ENCODE data around the gene LAMTOR3.
"Not testable (repeated sequence)": the region's sequence is repeated elsewhere in the genome, so short reads cannot be mapped to it uniquely, and the experiment has no call there.

Gene LAMTOR3

GRCh38 chr4:99861120-99861905 is 32.9 kb downstream of the LAMTOR3 start:
- DNase-seq, result no peak

DNA sequence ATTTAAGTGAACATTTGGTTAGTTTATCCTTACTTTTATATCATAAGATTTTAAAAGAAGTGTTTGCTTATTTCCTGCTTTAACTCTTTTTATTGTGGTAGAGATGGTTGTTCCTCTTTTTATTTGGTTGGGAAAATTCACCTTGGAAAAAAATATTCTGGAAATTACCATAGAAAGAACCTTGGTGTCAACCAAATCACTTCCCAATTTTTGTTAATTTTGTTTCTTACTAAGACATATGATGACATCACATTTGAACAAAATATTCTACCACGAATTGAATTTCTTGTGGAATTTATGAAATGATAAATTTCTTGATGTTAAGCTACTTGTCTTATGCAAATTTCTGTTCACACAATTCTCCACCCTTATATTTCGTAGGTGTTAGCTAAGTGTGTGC is 33.7 kb downstream of the LAMTOR3 start:
- DNase-seq, result peak; percentile 32

GRCh38 chr4:99859618-99860017 is 34.6 kb downstream of the LAMTOR3 start:
- no peak for DNase-seq

- peak; percentile 82 for DNase-seq
These were observed 36.9 kb downstream of the LAMTOR3 start for GRCh38 chr4:99857307-99857706.

DNA sequence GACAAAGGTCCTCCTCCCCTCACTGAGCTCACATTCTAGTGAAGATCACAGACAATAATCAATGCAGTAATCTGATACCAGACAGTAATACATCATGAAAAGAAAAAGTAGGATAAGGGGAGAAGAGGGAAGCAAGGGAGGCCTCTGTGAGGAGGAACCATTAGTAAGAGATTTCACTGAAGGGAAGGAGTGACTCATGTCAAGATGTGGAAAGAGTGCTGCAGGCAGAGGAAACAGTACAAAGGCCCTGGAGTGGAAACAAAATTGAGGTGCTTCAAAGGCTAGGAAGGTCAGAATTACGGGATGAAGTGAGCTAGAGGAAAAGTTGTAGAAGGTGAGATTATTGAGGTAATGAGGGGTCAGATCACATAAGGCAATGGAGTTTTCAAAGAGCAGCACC is 38.1 kb downstream of the LAMTOR3 start:
- peak; percentile 92 for DNase-seq

- peak; percentile 85 for DNase-seq
These were observed 38.5 kb downstream of the LAMTOR3 start for GRCh38 chr4:99855678-99856077.

DNA sequence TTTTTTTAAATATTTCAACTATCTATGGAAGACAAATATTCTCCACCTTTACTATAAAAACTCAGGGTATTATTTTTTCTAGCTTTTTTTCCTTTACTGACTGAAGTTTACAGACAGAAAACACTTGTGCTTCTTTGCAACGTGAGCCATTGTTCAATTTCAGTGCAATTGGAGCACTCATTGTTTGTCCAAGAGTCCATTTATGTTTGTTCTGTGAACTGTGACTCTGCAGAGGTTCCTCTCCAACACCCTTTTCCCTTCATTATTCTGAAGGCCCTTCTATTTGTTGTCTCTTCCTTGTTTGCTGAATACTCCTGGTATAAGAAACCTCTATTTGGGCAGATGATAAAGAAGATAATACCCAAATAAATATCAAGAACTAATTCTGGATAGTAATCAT is 40.2 kb downstream of the LAMTOR3 start:
- no peak for DNase-seq

- no peak for DNase-seq
These were observed 41.0 kb downstream of the LAMTOR3 start for GRCh38 chr4:99853190-99853589.

DNA sequence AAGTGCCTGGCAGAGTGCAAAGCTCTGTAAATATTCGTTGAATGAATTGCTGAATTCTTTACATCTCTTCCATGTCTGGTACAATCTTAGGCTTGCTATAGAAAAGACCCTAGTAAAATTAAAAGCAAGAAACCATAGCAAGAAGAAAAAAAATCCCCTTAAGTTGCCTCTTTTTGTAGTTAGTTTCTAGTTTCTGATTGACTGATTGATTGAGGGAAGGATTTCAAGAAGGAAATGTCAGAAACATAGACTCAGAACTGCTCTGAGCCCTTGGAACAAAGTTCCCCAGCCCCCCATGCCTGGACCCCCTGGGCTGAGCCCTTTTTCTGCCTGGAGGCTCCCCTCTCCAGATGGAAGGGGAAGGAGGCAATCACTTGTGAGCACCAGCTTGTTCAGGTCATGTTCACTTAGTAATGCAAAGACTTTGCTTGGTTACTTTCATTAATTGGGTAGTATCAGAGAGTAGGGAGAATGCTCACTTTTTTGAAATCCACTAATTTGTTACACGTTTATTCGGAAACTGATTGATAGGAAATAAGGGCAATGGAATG is 42.0 kb downstream of the LAMTOR3 start:
- no peak for DNase-seq

DNA sequence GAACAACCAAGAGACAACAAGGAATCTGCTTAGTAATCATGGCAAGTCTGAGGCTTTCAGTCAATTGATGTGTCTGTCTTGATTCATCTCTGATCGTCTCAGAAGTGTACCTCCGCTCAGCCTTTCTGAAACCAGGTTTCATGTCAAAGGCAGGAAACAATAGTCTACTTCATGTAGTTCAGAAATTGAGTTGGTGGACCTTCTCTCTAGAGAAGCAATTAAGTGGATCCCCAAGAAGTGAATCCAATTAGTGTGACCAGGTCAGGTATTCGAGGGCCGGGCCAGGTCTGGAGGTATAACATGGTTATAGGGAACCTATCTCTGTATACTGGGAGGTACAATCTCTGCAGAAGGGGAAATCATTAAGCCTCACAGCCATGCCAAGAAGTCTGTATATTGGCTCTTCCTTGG is 45.6 kb downstream of the LAMTOR3 start:
- DNase-seq, result no peak

- peak; percentile 49 for DNase-seq
These were observed 46.8 kb downstream of the LAMTOR3 start for GRCh38 chr4:99847362-99847976.

- no peak for DNase-seq
These were observed 47.3 kb downstream of the LAMTOR3 start for GRCh38 chr4:99846891-99847290.

- peak; percentile 42 for DNase-seq
These were observed 48.3 kb downstream of the LAMTOR3 start for GRCh38 chr4:99845708-99846469.

DNA sequence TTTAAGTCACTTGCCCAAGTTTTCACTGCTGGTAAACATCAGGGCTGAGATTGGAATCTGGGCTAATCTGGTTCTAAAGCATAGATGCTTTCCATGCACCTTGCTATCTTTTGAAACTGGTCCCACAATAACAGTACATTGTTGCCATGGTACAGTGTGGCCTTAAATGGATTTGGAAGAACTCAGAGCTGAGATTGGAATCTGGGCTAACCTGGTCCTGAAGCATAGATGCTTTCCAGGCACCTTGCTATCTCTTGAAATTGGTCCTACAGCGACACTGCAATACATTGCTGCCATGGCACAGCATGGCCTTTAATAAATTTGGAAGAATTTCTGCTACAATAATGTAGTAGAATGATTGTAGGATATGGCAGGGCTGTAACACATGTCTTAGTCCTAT is 49.0 kb downstream of the LAMTOR3 start:
- DNase-seq, result no peak

DNA sequence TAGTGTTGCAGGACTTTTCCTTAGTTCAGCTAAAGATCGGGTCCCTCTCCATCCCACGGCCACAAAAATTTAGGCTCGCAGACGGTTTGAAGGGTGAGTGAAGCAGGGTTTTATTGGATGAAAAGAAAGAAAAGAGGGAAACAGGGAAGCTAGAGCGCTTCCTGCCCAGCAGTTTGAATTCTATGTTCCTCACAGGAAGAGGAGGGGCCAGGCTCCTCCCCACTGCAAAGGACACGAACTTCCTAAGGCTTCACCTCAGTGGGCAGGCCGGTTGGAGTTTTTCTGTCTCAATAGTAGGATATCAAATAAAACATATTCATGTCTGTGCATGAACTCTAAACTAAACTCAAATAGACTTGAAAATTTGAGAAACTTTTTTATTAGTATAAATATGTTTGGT is 50.2 kb downstream of the LAMTOR3 start:
- no peak for DNase-seq

DNA sequence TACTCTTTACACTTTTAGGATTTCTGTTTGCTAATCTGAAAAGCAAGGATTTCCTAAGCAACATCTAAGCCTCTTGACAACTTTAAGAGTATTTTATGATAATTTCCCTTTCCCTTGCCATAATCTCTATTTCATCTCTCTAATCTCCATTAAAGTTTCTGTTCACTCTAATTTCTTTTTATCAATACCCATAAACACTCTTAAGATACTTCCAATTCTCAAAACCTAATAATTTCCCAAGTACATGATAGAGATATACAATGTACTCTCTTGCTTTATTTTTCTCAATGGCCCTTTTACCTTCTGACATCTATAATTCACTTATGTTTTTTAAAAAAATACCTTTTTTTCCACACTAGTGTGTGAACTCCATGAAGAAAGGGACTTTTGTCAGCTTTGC is 50.8 kb downstream of the LAMTOR3 start:
- DNase-seq, result no peak

- DNase-seq, result no peak
These were observed 53.1 kb downstream of the LAMTOR3 start for GRCh38 chr4:99841129-99841528.

DNA sequence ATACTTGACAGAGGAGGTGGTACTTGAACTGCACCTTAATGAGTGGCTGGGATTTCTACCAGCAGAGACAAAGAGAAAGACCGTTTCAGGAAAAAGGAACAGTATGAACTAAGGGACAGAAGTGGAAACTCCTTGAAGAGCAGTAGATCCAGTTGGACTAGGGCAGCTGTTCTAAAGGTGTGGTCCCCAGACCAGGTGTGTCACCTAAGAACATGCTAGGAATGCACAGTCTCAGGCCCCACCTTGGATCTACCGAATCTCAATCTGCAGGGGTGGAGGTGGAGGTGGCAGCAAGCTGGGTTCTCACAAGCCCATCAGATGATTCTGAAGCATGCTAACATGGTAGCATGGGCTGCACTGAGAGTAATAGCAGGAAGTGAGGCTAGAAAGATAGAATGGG is 55.3 kb downstream of the LAMTOR3 start:
- no peak for DNase-seq

DNA sequence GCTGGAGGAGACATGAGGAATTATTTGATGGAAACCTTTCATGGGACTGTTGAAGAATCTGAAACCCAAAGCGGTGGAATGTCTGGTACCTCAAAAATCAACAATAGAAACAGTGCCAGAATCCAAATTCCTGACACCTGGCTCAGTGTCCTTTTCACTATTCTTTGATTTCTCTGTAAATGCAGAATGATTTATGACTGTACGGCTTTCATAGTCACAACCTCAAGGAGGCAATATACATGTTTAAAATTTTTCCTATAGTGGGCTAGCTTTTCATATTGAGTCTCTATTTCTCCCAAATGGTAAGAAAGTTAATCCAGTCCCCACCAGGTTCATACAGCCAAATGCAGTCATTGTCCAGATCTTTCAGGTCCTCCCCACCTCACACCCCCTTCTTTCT is 58.3 kb downstream of the LAMTOR3 start:
- no peak for DNase-seq

GRCh38 chr4:99834569-99834968 is 59.7 kb downstream of the LAMTOR3 start:
- DNase-seq, result no peak

- peak; percentile 36 for DNase-seq
These were observed 60.5 kb downstream of the LAMTOR3 start for GRCh38 chr4:99833756-99834155.

DNA sequence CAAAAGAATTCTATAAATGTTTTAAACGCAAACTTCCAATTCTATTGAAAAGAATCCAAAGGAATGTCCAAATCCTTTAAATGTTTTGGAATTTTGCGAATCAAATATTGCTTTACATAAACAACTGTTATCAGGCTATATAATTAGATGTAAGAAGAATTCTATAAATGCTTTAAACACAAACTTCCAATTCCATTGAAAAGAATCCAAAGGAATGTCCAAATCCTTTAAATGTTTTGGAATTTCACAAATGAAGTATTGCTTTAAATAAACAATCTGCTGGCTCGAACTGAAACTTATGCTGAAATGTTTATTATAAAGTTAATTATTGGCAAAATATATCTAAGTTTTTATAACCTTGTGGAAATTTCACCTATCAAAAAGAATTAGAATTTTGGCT is 61.5 kb downstream of the LAMTOR3 start:
- DNase-seq, result no peak

- DNase-seq, result no peak
These were observed 61.9 kb downstream of the LAMTOR3 start for GRCh38 chr4:99832321-99832720.

GRCh38 chr4:99830051-99830450 is 64.2 kb downstream of the LAMTOR3 start:
- not testable (repeated sequence) for DNase-seq
